HUDEP-2 (cell line): ENCODE measurements around the gene PANX3.

ENCODE experiments used
- DNase-seq, 76 experiments: peaks; one replicate each; lab custom pipeline; 2025; ENCODE audit not compliant: unreplicated experiment in 76 of 76; lab: John Stamatoyannopoulos, UW

Gene PANX3

GRCh38 chr11:124656774-124657630 is 45.8 kb downstream of the PANX3 start:
- DNase-seq: no peak

- no peak for DNase-seq
Measured at GRCh38 chr11:124657904-124658303, 46.7 kb downstream of the PANX3 start.

- no peak for DNase-seq
Measured at GRCh38 chr11:124658501-124658900, 47.3 kb downstream of the PANX3 start.

GRCh38 chr11:124658986-124659385 is 47.8 kb downstream of the PANX3 start:
- no peak for DNase-seq

- no peak for DNase-seq
Measured at GRCh38 chr11:124661553-124661952, 50.3 kb downstream of the PANX3 start.

- no peak for DNase-seq
Measured at GRCh38 chr11:124662106-124662505, 50.9 kb downstream of the PANX3 start.

- no peak for DNase-seq
Measured at GRCh38 chr11:124663861-124664260, 52.6 kb downstream of the PANX3 start.

- peak in 3 of 76 experiments; percentile 10 to 26 (median 20) for DNase-seq
Measured at GRCh38 chr11:124667601-124668000, 56.4 kb downstream of the PANX3 start.

GRCh38 chr11:124669193-124669592 is 58.0 kb downstream of the PANX3 start:
- DNase-seq: peak in 30 of 76 experiments; percentile 4 to 65 (median 36)
